Choroid plexus epithelial cell (primary cell): Measurements from ENCODE around the gene RPS5.

Source experiments
- DNase-seq: peaks from one replicate; pipeline ENCODE4 v3.0.0-alpha.2; 2010; ENCODE audit warnings: low read depth
- H3K4me3 ChIP-seq: 2 replicates; pipeline ENCODE4 v1.5.1; 2011; ENCODE audit warnings: low read depth, mild to moderate bottlenecking, control low read depth, low read length, moderate library complexity
- CTCF ChIP-seq: conservative IDR thresholded peaks from 2 replicates; pipeline ENCODE4 v1.5.1; 2011; ENCODE audit warnings: low read depth, mild to moderate bottlenecking, control low read depth, inconsistent platforms, low read length, moderate library complexity

The RPS5 gene

GRCh38 chr19:58381460-58382212, 5.4 kb upstream of the RPS5 start:
- no peak for TF ChIP-seq CTCF
- DNase-seq, result no peak
- peak overlapping the region; percentile 77 for H3K4me3 ChIP-seq

GRCh38 chr19:58382997-58383603, 4.0 kb upstream of the RPS5 start:
- no peak for TF ChIP-seq CTCF
- no peak for DNase-seq
- H3K4me3 ChIP-seq, result no peak overlapping the region

- peak overlapping the region; percentile 82 for H3K4me3 ChIP-seq
- no peak for TF ChIP-seq CTCF
- DNase-seq, result no peak
These were observed 1.7 kb upstream of the RPS5 start for GRCh38 chr19:58385313-58385890.

- TF ChIP-seq CTCF, result no peak
- peak; percentile 10 for DNase-seq
These were observed 1.0 kb upstream of the RPS5 start for GRCh38 chr19:58385891-58386575.

GRCh38 chr19:58387338-58388174, 487 bp downstream of the RPS5 start:
- DNase-seq, result peak; percentile 33
- TF ChIP-seq CTCF, result no peak
- peak overlapping the region; percentile 82 for H3K4me3 ChIP-seq

More at GRCh38 chr19:58385891-58386575, 1.0 kb upstream of the RPS5 start:
- peak overlapping the region; percentile 82 for H3K4me3 ChIP-seq

GRCh38 chr19:58388175-58388526, 1.1 kb downstream of the RPS5 start:
- no peak for DNase-seq
- TF ChIP-seq CTCF, result no peak
- peak overlapping the region; percentile 82 for H3K4me3 ChIP-seq
